ENCODE data around the gene SCN1B. TPM values are rescaled to one million over a fixed set of nuclear protein-coding genes. Genes with fewer than 3 reads are reported as not detected.

SCN1B gene
- total and polyA plus RNA-seq, 2 of the 13 experiments (the other 11 are each of a cell fraction or from before 2014, with no cell fraction given), result 2.7 to 20.1 TPM

- TF ChIP-seq, protein P1, sequence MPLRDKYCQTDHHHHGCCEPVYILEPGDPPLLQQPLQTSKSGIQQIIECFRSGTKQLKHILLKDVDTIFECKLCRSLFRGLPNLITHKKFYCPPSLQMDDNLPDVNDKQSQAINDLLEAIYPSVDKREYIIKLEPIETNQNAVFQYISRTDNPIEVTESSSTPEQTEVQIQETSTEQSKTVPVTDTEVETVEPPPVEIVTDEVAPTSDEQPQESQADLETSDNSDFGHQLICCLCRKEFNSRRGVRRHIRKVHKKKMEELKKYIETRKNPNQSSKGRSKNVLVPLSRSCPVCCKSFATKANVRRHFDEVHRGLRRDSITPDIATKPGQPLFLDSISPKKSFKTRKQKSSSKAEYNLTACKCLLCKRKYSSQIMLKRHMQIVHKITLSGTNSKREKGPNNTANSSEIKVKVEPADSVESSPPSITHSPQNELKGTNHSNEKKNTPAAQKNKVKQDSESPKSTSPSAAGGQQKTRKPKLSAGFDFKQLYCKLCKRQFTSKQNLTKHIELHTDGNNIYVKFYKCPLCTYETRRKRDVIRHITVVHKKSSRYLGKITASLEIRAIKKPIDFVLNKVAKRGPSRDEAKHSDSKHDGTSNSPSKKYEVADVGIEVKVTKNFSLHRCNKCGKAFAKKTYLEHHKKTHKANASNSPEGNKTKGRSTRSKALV (CRISPR knock-in tag; IDR thresholded peaks at IDR 0.05), result no peak
- TF ChIP-seq U2AF1 (optimal IDR thresholded peaks at IDR 0.05; ENCODE audit: low read depth, low read length), result peak; percentile 9
- TF ChIP-seq ZNF317 (CRISPR knock-in tag; IDR thresholded peaks at IDR 0.05), result peak; percentile 35; the same call in 1 of the 2 replicates
- TF ChIP-seq CAMTA2 (CRISPR knock-in tag; IDR thresholded peaks at IDR 0.05; ENCODE audit: borderline replicate concordance), result no peak
- TF ChIP-seq FOXP1 (IDR thresholded peaks at IDR 0.05), result no peak
- peak; percentile 77 for TF ChIP-seq FOXP1 (CRISPR knock-in tag; IDR thresholded peaks at IDR 0.05)
- TF ChIP-seq, protein P2, sequence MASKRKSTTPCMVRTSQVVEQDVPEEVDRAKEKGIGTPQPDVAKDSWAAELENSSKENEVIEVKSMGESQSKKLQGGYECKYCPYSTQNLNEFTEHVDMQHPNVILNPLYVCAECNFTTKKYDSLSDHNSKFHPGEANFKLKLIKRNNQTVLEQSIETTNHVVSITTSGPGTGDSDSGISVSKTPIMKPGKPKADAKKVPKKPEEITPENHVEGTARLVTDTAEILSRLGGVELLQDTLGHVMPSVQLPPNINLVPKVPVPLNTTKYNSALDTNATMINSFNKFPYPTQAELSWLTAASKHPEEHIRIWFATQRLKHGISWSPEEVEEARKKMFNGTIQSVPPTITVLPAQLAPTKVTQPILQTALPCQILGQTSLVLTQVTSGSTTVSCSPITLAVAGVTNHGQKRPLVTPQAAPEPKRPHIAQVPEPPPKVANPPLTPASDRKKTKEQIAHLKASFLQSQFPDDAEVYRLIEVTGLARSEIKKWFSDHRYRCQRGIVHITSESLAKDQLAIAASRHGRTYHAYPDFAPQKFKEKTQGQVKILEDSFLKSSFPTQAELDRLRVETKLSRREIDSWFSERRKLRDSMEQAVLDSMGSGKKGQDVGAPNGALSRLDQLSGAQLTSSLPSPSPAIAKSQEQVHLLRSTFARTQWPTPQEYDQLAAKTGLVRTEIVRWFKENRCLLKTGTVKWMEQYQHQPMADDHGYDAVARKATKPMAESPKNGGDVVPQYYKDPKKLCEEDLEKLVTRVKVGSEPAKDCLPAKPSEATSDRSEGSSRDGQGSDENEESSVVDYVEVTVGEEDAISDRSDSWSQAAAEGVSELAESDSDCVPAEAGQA (IDR thresholded peaks at IDR 0.05; ENCODE audit: low read depth), result peak; percentile 46; the same call in 1 of the 2 replicates
- TF ChIP-seq, protein P2 (CRISPR knock-in tag; IDR thresholded peaks at IDR 0.05; ENCODE audit: borderline replicate concordance), result no peak; the same call in 1 of the 2 replicates
- TF ChIP-seq DR1 (CRISPR knock-in tag; IDR thresholded peaks at IDR 0.05), result peak; percentile 11; the same call in 1 of the 2 replicates
- peak; percentile 71; the same call in 1 of the 2 replicates for TF ChIP-seq ZNF232 (CRISPR knock-in tag; IDR thresholded peaks at IDR 0.05; ENCODE audit: borderline replicate concordance)
- TF ChIP-seq ZNF30 (CRISPR knock-in tag; IDR thresholded peaks at IDR 0.05), result no peak
- TF ChIP-seq SAP130 (CRISPR knock-in tag; IDR thresholded peaks at IDR 0.05; ENCODE audit: low read depth), result peak; percentile 89
- TF ChIP-seq FOXK1 (CRISPR knock-in tag; IDR thresholded peaks at IDR 0.05; ENCODE audit: borderline replicate concordance, low read depth), result peak; percentile 58; the same call in 1 of the 2 replicates
- no peak for TF ChIP-seq ZNF12 (CRISPR knock-in tag; IDR thresholded peaks at IDR 0.05)
- TF ChIP-seq SCMH1 (CRISPR knock-in tag; IDR thresholded peaks at IDR 0.05; ENCODE audit: borderline replicate concordance), result no peak
- TF ChIP-seq ARID3A (IDR thresholded peaks at IDR 0.05; ENCODE audit: low read depth, low read length), result no peak
- no peak for TF ChIP-seq RAD51 (IDR thresholded peaks at IDR 0.05; ENCODE audit: borderline replicate concordance)
- peak; percentile 82 for TF ChIP-seq SMAD3 (CRISPR knock-in tag; IDR thresholded peaks at IDR 0.05)
Observed at GRCh38 chr19:34994643-34995541, 35.4 kb upstream of the SCN1B start (continued).
